Tibial nerve (tissue), 3 donors: Measurements from ENCODE around the gene TTN.

Source experiments
- POLR2A ChIP-seq, 2 donors: fragments of 450-650 bp; IDR thresholded peaks; one replicate each; pipeline ENCODE4 v1.6.1; 2017; ENCODE audit warnings: antibody characterized with exemption in 2 of 2, mild to moderate bottlenecking in 2 of 2, moderate library complexity in 2 of 2
- TF ChIP-seq, protein P1 (sequence below), 5 experiments: fragments of 200-600 bp in 3 of 5; fragments of 450-650 bp in 2 of 5; sonication (generic) in 3 of 5; IDR thresholded peaks; one replicate each; pipeline ENCODE4 v1.5.1; 2016 to 2019; ENCODE audit warnings: antibody characterized with exemption in 5 of 5, mild to moderate bottlenecking in 3 of 5, moderate library complexity in 2 of 5

DNA sequence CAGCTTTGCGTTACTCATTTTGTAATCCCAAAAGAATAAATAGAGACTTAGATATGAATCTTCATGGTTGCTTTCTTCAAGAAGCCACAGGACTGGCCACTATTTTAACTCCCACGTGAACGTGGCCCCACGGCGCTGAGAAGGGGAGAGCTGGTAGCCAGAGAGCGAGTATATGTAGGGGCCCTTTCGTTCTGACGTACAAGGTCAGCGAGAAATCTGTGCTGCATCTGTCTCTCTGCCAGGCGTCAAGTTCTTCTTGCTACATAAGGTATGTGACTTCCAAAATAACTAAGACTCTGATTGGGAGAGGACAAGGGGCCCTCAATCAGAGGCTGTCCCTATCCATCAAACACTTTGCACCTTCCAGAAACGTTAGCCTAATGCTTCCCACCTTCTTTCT, 177.8 kb downstream of the TTN start:
- TF ChIP-seq, protein P1, sequence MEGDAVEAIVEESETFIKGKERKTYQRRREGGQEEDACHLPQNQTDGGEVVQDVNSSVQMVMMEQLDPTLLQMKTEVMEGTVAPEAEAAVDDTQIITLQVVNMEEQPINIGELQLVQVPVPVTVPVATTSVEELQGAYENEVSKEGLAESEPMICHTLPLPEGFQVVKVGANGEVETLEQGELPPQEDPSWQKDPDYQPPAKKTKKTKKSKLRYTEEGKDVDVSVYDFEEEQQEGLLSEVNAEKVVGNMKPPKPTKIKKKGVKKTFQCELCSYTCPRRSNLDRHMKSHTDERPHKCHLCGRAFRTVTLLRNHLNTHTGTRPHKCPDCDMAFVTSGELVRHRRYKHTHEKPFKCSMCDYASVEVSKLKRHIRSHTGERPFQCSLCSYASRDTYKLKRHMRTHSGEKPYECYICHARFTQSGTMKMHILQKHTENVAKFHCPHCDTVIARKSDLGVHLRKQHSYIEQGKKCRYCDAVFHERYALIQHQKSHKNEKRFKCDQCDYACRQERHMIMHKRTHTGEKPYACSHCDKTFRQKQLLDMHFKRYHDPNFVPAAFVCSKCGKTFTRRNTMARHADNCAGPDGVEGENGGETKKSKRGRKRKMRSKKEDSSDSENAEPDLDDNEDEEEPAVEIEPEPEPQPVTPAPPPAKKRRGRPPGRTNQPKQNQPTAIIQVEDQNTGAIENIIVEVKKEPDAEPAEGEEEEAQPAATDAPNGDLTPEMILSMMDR (IDR thresholded peaks at IDR 0.05) = no peak
- no peak for TF ChIP-seq POLR2A (IDR thresholded peaks at IDR 0.05)
